Transverse colon (tissue), 3 donors: ENCODE results near the gene PTPRN2.

Source experiments
- CTCF ChIP-seq, 5 experiments: fragments of 200-600 bp in 3 of 5; fragments of 450-650 bp in 2 of 5; sonication (generic) in 3 of 5; IDR thresholded peaks; 1 replicate in 2 of 5; 2 replicates in 3 of 5; pipeline ENCODE4 v1.5.1; 2016 to 2017; ENCODE audit warnings: antibody characterized with exemption in 5 of 5, inconsistent platforms in 3 of 5, mild to moderate bottlenecking in 2 of 5, moderate library complexity in 1 of 5
- EP300 ChIP-seq: sonication (generic); formaldehyde crosslinking; IDR thresholded peaks from one replicate; pipeline ENCODE4 v1.6.1; 2017; ENCODE audit warnings: antibody characterized with exemption, low read depth
- POLR2A ChIP-seq: fragments of 450-650 bp; IDR thresholded peaks from one replicate; pipeline ENCODE4 v1.6.1; 2016; ENCODE audit warnings: antibody characterized with exemption, mild to moderate bottlenecking, moderate library complexity

GRCh38 chr7:158102897-158103296 is 484.7 kb downstream of the PTPRN2 start:
- no peak for TF ChIP-seq CTCF (IDR thresholded peaks at IDR 0.05)
- no peak for TF ChIP-seq EP300
- no peak for TF ChIP-seq POLR2A
